Stimulated activated naive CD8-positive, alpha-beta T cell treated with anti-CD3 and anti-CD28 coated beads, Interleukin-15, amount 100 ng/mL, for 72 hours (primary cell): ENCODE results near the gene OSBPL9.
"Not testable (repeated sequence)": the region's sequence is repeated elsewhere in the genome, so short reads cannot be mapped to it uniquely, and the experiment has no call there.

Experiments used
- ATAC-seq: fragments of 150-1000 bp; cut with Tn5 transposase; 2 replicates; pipeline ENCODE4 v1.10.0; 2021; ENCODE audit warnings: mild to moderate bottlenecking, moderate library complexity
- DNase-seq, 2 donors: peaks; one replicate each; pipeline ENCODE4 v3.0.0; 2021 to 2022
- H3K27ac Mint-ChIP-seq, 2 donors: one replicate each; pipeline ENCODE4 v1.8.0; 2022; ENCODE audit warnings: mild to moderate bottlenecking in 2 of 2, mixed read lengths in 2 of 2, moderate library complexity in 2 of 2
- H3K27me3 Mint-ChIP-seq: one replicate; pipeline ENCODE4 v1.8.0; 2022; ENCODE audit warnings: mixed read lengths
- H3K4me1 Mint-ChIP-seq: one replicate; pipeline ENCODE4 v1.8.0; 2022; ENCODE audit warnings: mild to moderate bottlenecking, mixed read lengths
- H3K4me3 Mint-ChIP-seq, 2 donors: one replicate each; pipeline ENCODE4 v1.8.0; 2022; ENCODE audit warnings: mild to moderate bottlenecking in 2 of 2, mixed read lengths in 2 of 2, moderate library complexity in 1 of 2
- H3K9me3 Mint-ChIP-seq, 2 donors: one replicate each; pipeline ENCODE4 v1.8.0; 2022; ENCODE audit warnings: mixed read lengths in 2 of 2

Gene OSBPL9

DNA sequence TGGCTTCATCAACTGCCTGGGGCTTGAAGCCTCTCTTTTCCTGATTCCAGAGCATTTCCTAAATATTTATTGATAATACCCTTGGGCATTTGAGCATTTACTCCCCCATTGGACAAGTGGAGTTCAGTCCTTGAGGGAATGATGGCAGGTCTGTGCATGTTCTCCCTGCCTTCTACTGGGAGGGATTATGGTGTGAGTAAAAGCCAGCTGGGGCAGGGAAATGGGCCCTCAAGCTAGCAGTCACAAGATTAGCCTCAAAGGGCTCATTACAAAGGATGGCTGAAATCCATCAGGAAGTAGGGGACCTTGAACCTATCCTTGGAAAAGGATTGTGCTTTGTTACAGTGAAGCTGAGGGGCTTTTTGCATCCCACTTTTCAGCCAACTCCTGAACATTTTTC, 24.2 kb upstream of the OSBPL9 start:
- no peak overlapping the region for H3K4me3 Mint-ChIP-seq
- ATAC-seq (no peak), DNase-seq (no peak)
- H3K27me3 Mint-ChIP-seq, result no peaks in the 10 kb centered on the region
- no peaks in the 10 kb centered on the region for H3K9me3 Mint-ChIP-seq
- H3K4me1 Mint-ChIP-seq, result no peaks in the 10 kb centered on the region
- no peak overlapping the region for H3K27ac Mint-ChIP-seq

DNA sequence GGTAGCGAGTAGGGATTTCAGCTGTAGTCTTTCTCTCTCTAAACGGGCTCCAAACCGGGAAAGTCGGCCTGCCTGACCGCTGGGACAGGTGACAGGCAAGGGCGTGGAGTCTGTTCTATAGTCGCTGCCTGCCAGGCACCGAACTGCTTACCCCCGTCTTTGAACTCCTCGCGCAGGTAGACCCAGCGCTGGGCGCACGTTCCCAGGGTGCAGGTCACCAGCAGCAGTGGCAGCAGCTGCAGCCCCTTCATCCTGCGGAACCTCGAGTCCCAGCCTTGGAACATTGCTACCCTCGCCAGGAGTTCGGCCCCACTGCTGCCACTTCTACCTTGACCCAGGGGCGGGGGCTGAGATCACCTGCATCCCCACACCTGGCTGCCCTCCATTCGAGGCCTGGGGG, 22.2 kb upstream of the OSBPL9 start:
- ATAC-seq (no peak), DNase-seq (no peak)
- Mint-ChIP-seq H3K27me3 (no peaks in the 10 kb centered on the region), H3K9me3 (no peaks in the 10 kb centered on the region), H3K27ac (no peak overlapping the region), H3K4me1 (no peaks in the 10 kb centered on the region), H3K4me3 (no peak overlapping the region)

DNA sequence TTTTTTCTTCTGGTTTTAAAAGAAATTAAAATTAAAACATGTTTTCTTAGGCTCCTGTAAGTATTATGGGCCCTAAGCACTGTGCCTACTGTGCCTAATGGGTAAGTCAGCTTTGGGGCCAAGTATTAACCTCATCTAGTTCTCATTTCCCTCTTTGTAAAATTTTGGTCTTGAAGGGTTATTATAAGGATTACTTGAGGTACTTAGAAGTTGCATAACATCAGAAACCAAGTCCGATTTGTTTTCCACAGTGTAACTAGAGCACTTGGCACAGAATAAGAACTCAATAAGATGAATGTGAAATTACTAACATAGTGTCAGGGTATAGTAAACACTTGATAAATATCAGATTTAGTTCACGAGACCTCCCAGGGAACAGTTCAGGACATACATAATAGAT, 16.4 kb upstream of the OSBPL9 start:
- Mint-ChIP-seq H3K9me3 (no peaks in the 10 kb centered on the region), H3K4me3 (no peak overlapping the region), H3K27ac (no peak overlapping the region), H3K27me3 (no peaks in the 10 kb centered on the region), H3K4me1 (no peaks in the 10 kb centered on the region)
- ATAC-seq (no peak), DNase-seq (no peak)

DNA sequence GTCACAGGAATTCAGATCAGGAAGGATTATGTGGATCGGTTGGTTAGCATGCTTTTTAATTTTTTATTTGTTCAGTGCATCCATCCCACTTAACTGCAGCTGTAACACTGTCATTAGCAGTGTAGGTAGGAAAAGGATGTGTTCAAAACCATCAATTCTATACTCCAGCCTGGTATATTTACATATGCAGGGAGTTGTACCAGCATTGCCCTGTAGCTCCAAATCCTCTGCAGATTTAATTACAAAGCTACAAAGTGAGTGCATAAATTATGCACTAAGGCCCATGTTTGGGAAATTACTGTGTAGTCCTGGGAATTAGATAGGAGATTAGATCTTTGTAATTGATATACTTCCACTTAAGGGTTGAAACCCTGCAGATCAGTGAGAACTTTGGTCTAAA, 15.9 kb upstream of the OSBPL9 start:
- H3K27me3 Mint-ChIP-seq, result no peaks in the 10 kb centered on the region
- no peaks in the 10 kb centered on the region for H3K4me1 Mint-ChIP-seq
- H3K27ac Mint-ChIP-seq, result no peak overlapping the region
- H3K9me3 Mint-ChIP-seq, result no peaks in the 10 kb centered on the region
- no peak overlapping the region for H3K4me3 Mint-ChIP-seq
- DNase-seq (no peak), ATAC-seq (no peak)

DNA sequence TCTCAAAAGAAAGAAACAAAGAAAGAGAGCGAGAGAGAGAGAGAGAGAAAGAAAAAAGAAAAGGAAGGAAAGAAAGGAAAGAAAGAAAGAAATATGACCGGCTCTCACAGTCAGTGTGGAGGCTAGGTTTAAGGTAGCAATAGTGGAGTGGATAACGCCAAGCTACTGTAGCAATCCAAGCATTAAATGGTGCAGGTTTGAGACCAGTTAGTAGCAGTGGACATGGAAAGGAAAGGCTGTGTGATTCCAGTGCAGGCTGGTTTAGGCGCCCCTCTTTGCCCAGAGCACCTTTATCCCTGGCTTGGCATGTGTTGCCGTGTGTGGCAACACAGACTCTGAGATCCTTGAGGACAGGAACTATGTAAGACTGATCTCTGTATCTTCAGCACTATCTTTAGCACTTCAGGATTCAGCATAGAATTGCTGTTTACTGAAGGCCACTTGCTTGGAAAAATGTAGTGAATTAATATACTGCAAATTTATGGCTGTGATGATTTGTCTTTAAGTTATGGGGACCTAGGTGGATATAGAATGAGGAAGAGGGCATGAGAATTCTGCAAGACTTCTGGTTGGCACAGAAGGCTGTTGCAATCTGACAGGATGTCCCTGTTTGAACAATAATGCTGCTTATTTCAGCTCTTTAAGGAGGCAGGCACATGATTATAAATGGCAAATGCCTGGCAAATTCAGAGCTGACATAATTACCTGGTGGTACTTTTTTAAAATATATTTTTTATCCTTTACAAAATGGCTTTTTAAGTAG, 10.8 kb upstream of the OSBPL9 start:
- DNase-seq (no peak), ATAC-seq (no peak)
- Mint-ChIP-seq H3K4me3 (no peak overlapping the region), H3K4me1 (no peaks in the 10 kb centered on the region), H3K9me3 (no peaks in the 10 kb centered on the region), H3K27me3 (no peaks in the 10 kb centered on the region), H3K27ac (no peak overlapping the region)

DNA sequence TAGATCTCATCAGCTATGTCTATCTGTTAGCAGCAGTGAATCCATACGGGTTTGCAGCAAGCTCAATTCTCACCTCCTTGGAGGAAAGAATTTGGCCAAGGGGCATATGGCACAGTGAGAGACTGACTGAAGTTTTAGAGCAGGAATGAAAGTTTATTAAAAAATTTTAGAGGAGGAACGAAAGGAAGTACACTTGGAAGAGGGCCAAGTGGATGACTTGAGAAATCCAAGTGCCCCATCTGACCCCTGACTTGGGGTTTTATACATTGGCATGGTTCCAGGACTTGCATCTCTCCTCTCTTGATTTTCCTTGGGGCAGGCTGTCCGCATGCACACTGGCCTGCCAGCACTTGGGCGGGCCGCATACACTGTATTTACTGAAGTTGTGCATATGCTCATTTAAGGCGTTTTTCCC, 9.2 kb upstream of the OSBPL9 start:
- Mint-ChIP-seq H3K27me3 (no peaks in the 10 kb centered on the region), H3K9me3 (no peaks in the 10 kb centered on the region), H3K4me3 (no peak overlapping the region), H3K27ac (peak overlapping the region in 1 of 2 donors; percentile 10), H3K4me1 (no peaks in the 10 kb centered on the region)
- no peak for ATAC-seq
- no peak for DNase-seq

DNA sequence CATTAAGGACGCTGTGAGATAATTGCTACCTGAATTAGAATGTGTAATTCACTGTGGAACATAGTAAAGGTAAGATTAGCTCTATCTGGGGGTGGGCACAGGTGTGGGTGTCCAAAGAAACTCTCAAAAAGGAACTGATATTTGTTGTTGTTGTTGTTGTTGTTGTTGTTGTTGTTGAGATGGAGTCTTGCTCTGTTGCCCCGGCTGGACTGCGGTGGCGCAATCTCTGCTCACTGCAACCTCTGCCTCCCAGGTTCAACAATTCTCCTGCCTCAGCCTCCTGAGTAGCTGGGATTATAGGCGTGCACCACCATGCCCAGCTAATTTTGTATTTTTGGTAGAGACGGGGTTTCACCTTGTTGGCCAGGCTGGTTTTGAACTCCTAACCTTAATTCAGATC, 6.8 kb upstream of the OSBPL9 start:
- not testable (repeated sequence) for H3K9me3 Mint-ChIP-seq, H3K4me1 Mint-ChIP-seq, DNase-seq, H3K27me3 Mint-ChIP-seq, H3K4me3 Mint-ChIP-seq, H3K27ac Mint-ChIP-seq, ATAC-seq

DNA sequence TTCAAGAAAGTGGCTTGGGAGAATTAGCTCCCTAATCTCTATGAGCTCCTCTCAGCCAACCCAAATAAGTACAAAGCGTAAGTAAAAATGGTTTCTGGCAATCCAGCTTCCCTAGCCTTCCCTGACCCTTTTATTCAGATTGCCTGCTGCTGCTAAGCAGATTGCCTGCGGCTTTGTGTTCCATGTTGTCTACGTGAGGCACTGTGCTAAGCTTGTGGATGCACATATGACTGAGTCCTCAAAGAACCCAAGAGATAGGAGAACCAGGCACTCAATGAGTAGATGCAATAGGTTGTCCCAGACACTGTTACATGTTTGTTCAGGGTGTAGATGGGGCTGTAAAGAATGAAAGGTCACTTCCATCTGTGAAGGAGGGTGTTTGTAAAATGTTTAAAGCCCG, 6.3 kb upstream of the OSBPL9 start:
- Mint-ChIP-seq H3K27ac (no peak overlapping the region), H3K27me3 (no peaks in the 10 kb centered on the region), H3K4me1 (peaks cover 6% of the 10 kb centered on the region), H3K9me3 (no peaks in the 10 kb centered on the region), H3K4me3 (no peak overlapping the region)
- ATAC-seq, result no peak
- no peak for DNase-seq

DNA sequence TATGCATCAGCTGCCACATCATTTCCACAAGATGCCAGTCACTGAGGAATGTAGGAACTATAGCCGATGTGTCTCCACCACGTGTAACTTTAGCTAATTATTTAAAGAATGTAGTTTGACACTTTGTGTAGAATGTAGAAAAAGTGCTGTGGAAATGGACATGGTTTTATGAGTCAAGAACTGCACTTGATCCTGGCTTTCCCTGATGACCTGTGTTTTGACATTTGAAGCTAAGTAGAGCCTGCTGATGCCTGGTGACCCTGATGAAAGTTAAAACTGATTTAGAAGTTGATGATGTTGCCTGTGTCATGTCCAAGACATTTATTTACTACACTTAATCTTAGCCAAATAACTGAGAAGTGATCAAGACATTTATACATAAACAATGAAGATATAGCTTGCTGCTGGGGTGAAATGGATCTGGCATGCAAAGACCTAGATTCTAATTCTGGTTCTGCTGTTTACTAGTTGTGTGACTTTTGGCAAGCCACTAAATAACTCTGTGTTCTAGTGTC, 4.4 kb upstream of the OSBPL9 start:
- H3K4me1 Mint-ChIP-seq, result peaks cover 14% of the 10 kb centered on the region
- no peaks in the 10 kb centered on the region for H3K9me3 Mint-ChIP-seq
- no peak overlapping the region for H3K4me3 Mint-ChIP-seq
- DNase-seq (no peak), ATAC-seq (no peak)
- no peak overlapping the region for H3K27ac Mint-ChIP-seq
- no peaks in the 10 kb centered on the region for H3K27me3 Mint-ChIP-seq

DNA sequence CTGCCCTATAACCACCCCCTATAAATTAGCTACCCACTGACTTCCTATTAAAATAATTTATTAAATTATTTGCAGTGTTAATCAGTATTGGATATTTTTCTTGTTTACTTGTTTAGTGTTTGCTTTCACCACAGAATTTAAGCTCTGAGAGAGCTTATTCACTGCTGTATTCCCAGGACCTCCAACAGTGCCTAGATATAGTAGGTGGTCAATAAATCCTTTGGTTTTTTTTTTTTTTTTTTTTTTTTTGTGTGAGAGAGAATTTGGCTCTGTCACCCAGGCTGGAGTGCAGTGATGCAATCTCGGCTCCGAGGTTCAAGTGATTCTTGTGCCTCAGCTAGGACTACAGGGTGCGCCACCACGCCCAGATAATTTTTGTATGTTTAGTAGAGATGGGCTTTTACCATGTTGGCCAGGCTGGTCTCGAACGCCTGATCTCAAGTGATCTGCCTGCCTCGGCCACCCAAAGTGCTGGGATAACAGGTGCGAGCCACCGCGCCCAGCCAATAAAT, 1.1 kb upstream of the OSBPL9 start:
- Mint-ChIP-seq H3K27me3 (no peaks in the 10 kb centered on the region), H3K4me3 (peak overlapping the region in 1 of 2 donors; percentile 99), H3K9me3 (no peaks in the 10 kb centered on the region), H3K4me1 (peaks cover 36% of the 10 kb centered on the region), H3K27ac (no peak overlapping the region)
- ATAC-seq (no peak), DNase-seq (no peak)

DNA sequence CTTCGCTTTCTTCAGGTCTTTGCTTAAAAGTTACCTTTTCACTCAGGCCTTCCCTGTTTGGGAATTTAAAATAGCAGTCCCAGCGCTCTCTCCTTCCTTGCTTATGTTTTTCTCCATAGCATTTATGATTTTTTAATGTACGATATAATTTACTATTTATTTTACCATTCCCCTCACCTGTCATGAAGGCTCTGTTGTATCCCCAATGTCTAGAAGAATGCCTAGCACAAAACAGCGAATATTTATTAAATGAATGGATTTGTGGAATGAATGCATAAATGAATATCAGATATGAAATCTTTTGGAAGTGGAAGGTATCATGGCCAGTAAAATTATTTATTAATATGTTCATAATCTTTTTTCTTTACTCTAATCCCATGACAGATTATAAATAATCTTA, 402 bp upstream of the OSBPL9 start:
- H3K27ac Mint-ChIP-seq, result no peak overlapping the region
- no peaks in the 10 kb centered on the region for H3K9me3 Mint-ChIP-seq
- peak overlapping the region in 1 of 2 donors; percentile 99 for H3K4me3 Mint-ChIP-seq
- no peak for ATAC-seq
- H3K27me3 Mint-ChIP-seq, result no peaks in the 10 kb centered on the region
- peaks cover 36% of the 10 kb centered on the region for H3K4me1 Mint-ChIP-seq
- no peak for DNase-seq

DNA sequence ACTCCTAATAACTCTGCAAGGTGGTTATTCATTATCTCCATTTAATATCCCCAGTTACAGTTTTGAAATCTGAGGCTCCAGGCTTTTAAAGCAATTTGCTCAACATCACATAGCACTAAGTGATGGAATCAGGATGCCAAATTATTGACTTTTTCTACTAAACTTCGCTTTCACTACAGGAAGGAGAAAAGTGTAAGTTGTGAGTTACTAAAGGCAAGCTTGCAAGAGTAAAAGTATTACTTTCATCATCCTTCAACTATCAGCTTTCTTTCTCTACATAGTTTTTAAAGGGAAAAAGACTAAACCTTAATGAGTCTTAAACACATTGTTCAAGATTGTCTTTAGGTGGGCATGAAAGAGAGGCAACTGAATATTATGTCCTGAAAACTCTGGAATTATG, 1.8 kb downstream of the OSBPL9 start:
- peaks cover 51% of the 10 kb centered on the region for H3K4me1 Mint-ChIP-seq

DNA sequence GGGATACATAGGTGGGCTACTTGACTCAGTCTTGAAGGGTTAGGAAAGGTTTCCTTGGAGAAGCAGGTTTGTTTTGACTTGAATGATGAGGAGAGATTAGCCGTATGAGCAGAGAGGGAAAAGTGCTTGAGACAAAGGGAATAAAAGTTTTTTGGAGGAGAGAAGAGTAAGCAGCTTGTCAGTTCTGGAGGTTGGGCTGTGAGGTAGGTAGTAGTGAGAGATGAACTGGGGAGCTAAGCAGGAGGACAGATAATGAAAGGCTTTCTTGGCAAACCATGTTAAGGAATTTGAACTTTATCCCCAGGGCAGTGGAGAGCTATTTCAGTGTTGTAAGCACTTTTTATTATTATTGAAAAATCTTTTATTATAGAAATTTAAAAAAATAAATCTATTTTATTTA, 3.6 kb downstream of the OSBPL9 start:
- Mint-ChIP-seq H3K27ac (no peak overlapping the region), H3K27me3 (no peaks in the 10 kb centered on the region)

More for the DNA sequence above, 1.8 kb downstream of the OSBPL9 start:
- Mint-ChIP-seq H3K27me3 (no peaks in the 10 kb centered on the region), H3K27ac (no peak overlapping the region), H3K4me3 (no peak overlapping the region), H3K9me3 (no peaks in the 10 kb centered on the region)
- ATAC-seq (no peak), DNase-seq (no peak)

DNA sequence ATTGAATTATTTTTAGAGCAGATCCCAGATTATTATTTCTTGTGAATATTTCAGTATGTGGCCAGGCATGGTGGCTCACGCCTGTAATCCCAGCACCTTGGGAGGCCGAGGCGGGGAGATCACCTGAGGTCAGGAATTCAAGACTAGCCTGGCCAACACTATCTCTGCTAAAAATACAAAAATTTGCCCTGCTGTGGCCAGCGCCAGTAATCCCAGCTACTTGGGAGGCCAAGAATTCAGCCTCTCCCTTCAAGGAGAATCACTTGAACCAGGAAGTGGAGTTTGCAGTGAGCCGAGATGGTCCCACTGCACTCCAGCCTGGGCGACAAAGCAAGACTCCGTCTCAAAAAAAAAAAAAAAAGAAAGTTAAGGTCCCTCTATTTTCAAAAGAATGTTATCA, 4.3 kb downstream of the OSBPL9 start:
- Mint-ChIP-seq H3K9me3 (no peaks in the 10 kb centered on the region), H3K4me1 (peaks cover 42% of the 10 kb centered on the region), H3K4me3 (no peak overlapping the region), H3K27ac (no peak overlapping the region), H3K27me3 (no peaks in the 10 kb centered on the region)
- ATAC-seq (no peak), DNase-seq (no peak)

More for the DNA sequence above, 3.6 kb downstream of the OSBPL9 start:
- ATAC-seq (no peak), DNase-seq (no peak)
- H3K4me3 Mint-ChIP-seq, result no peak overlapping the region
- H3K9me3 Mint-ChIP-seq, result no peaks in the 10 kb centered on the region
- H3K4me1 Mint-ChIP-seq, result peaks cover 46% of the 10 kb centered on the region

DNA sequence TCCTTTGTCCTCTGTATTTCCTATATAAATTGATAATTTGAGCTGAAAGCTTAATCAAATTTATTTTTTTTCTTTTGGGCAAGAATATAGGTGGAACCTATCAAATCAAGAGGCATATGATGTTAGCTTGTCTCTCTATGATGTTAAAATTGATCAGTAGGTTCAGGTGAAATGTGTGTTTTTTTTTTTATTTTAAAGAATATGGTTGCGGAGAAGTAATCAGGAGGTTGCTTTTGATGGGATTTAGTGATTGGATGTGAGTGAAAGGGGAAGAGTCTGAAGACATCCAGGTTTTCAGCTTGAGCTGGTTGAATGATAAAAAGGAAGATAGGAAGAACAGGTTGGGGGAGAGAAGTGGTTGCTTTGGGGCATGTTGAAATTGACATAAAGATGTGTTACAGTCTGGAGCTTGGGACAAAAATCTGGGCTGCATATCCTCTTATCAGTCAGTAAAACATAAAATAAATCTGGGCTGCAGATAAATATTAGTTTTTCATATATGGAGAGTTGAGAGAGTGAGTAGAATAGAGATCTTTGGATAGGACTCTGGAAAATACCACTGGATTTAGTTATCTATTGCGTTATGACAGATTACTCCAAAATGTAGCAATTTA, 5.1 kb downstream of the OSBPL9 start:
- ATAC-seq, result no peak
- Mint-ChIP-seq H3K27me3 (no peaks in the 10 kb centered on the region), H3K9me3 (no peaks in the 10 kb centered on the region), H3K4me1 (peaks cover 38% of the 10 kb centered on the region), H3K27ac (no peak overlapping the region), H3K4me3 (no peak overlapping the region)
- DNase-seq, result no peak

DNA sequence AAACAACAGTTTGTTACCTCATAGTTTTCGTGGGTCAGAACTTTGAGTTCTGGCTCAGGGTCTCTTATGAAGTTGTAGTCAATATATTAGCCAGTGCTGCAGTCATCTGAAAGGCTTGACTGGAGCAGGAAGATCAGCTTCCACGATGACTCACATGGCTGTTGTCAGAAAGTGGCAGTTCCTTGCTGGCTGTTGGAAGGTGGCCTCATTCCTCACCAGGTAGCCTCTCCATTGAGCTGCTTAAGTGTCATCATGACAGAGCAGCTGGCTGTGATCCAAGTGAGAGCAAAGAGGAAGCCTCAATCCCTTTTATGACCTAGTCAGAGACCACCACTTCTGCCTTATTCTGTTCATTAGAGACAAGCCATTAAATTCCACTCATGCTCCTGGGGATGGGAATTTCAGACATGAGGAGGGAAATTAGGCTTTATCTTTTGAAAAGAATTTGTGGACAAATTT, 5.6 kb downstream of the OSBPL9 start:
- H3K4me3 Mint-ChIP-seq, result no peak overlapping the region

More for the DNA sequence above, 5.6 kb downstream of the OSBPL9 start:
- DNase-seq (peak in 1 of 2 donors; percentile 12), ATAC-seq (no peak)
- Mint-ChIP-seq H3K27me3 (no peaks in the 10 kb centered on the region), H3K9me3 (no peaks in the 10 kb centered on the region), H3K27ac (no peak overlapping the region), H3K4me1 (peaks cover 40% of the 10 kb centered on the region)
